HepG2 (cell line): ENCODE results near the gene IL27RA. TPM values are rescaled to one million over a fixed set of nuclear protein-coding genes. Genes with fewer than 3 reads are reported as not detected.

Source experiments
- ATAD3A ChIP-seq: sonication (generic); formaldehyde crosslinking; IDR thresholded peaks from 2 replicates; pipeline ENCODE4 v1.4.0; 2020; ENCODE audit warnings: missing genetic modification reagents
- DMAP1 ChIP-seq: IDR thresholded peaks from 2 replicates; pipeline ENCODE4 v1.6.1; 2016
- IRF1 ChIP-seq: sonication (generic); formaldehyde crosslinking; IDR thresholded peaks from 2 replicates; pipeline ENCODE4 v1.4.0; 2020; ENCODE audit warnings: low read depth, mild to moderate bottlenecking, missing genetic modification reagents
- KIAA2018 ChIP-seq: sonication (generic); formaldehyde crosslinking; IDR thresholded peaks from 2 replicates; pipeline ENCODE4 v1.5.0; 2020; ENCODE audit warnings: mild to moderate bottlenecking, missing genetic modification reagents, borderline replicate concordance
- LRRFIP1 ChIP-seq: sonication (generic); formaldehyde crosslinking; conservative IDR thresholded peaks from 2 replicates; pipeline ENCODE4 v1.4.0; 2020; ENCODE audit warnings: missing genetic modification reagents
- RXRA ChIP-seq: sonication (generic); formaldehyde crosslinking; IDR thresholded peaks from 2 replicates; pipeline ENCODE4 v1.5.1; 2020; ENCODE audit warnings: missing genetic modification reagents
- SAFB2 ChIP-seq: sonication (generic); formaldehyde crosslinking; IDR thresholded peaks from 2 replicates; pipeline ENCODE4 v1.5.1; 2020; ENCODE audit warnings: missing genetic modification reagents, low read depth, mild to moderate bottlenecking, borderline replicate concordance
- SIN3A ChIP-seq: IDR thresholded peaks from 2 replicates; pipeline ENCODE4 v1.6.1; 2011; ENCODE audit warnings: low read depth, mild to moderate bottlenecking, control low read depth, low read length, borderline replicate concordance
- TARDBP ChIP-seq: sonication (generic); formaldehyde crosslinking; IDR thresholded peaks from 2 replicates; pipeline ENCODE4 v1.8.0; 2022; ENCODE audit warnings: mild to moderate bottlenecking, missing genetic modification reagents
- TBP ChIP-seq: sonication (generic); formaldehyde crosslinking; IDR thresholded peaks from 2 replicates; pipeline ENCODE4 v1.5.0; 2020; ENCODE audit warnings: missing genetic modification reagents
- THYN1 ChIP-seq: sonication (generic); formaldehyde crosslinking; IDR thresholded peaks from 2 replicates; pipeline ENCODE4 v1.8.1; 2023; ENCODE audit warnings: low read depth, mild to moderate bottlenecking, moderate library complexity, missing genetic modification reagents, borderline replicate concordance
- ZBTB44 ChIP-seq: sonication (generic); formaldehyde crosslinking; IDR thresholded peaks from 2 replicates; pipeline ENCODE4 v1.4.0; 2020; ENCODE audit warnings: missing genetic modification reagents
- ZNF256 ChIP-seq: sonication (generic); formaldehyde crosslinking; conservative IDR thresholded peaks from 2 replicates; pipeline ENCODE4 v1.4.0; 2020; ENCODE audit warnings: missing genetic modification reagents
- ZNF264 ChIP-seq: sonication (generic); formaldehyde crosslinking; IDR thresholded peaks from 2 replicates; pipeline ENCODE4 v1.4.0; 2020; ENCODE audit warnings: missing genetic modification reagents
- ZNF460 ChIP-seq: sonication (generic); formaldehyde crosslinking; IDR thresholded peaks from 2 replicates; pipeline ENCODE4 v1.5.1; 2020; ENCODE audit warnings: missing genetic modification reagents, mild to moderate bottlenecking, borderline replicate concordance
- ZNF614 ChIP-seq: IDR thresholded peaks from 2 replicates; pipeline ENCODE4 v1.6.1; 2018; ENCODE audit warnings: missing biosample characterization, missing genetic modification reagents, inconsistent platforms, borderline replicate concordance
- ZNF678 ChIP-seq: sonication (generic); formaldehyde crosslinking; IDR thresholded peaks from 2 replicates; pipeline ENCODE4 v1.4.0; 2020; ENCODE audit warnings: mild to moderate bottlenecking, missing genetic modification reagents
- polyA plus RNA-seq, 8 experiments: library from polyadenylated mRNA; depleted of rRNA in 3 of 8; stranded (reverse) in 7 of 8; unstranded in 1 of 8; fragments of >200 nt; fragmentation: Illumina TruSeq in 4 of 8; extraction: Trizol in 4 of 8; gene quantifications; 2 replicates each; pipeline versions ENCODE4 v1.2.1 to v1.2.3, GENCODE V29; 2011 to 2016; ENCODE audit warnings: low read depth in 4 of 8, missing spikeins in 1 of 8, mixed read lengths in 1 of 8; ENCODE audit not compliant: insufficient read depth in 1 of 8
- total RNA-seq, 5 experiments: library from RNA; depleted of rRNA; stranded (reverse); fragments of >200 nt; fragmentation: Illumina TruSeq; extraction: Trizol; gene quantifications; 2 replicates each; pipeline ENCODE4 v1.2.3, GENCODE V29; 2016; ENCODE audit warnings: low read depth in 1 of 5

Gene IL27RA
- total and polyA plus RNA-seq, 2 of the 13 experiments (the other 11 are each of a cell fraction or from before 2014, with no cell fraction given) = 3.5 to 8.1 TPM

GRCh38 chr19:14061081-14061749, 29.7 kb downstream of the IL27RA start (continued):
- TF ChIP-seq ZNF264 (CRISPR knock-in tag) (no peak), ZNF614 (no peak), RXRA (CRISPR knock-in tag) (peak; percentile 70; the same call in 1 of the 2 replicates), KIAA2018 (CRISPR knock-in tag) (no peak), ZNF678 (CRISPR knock-in tag) (no peak), SAFB2 (no peak), IRF1 (CRISPR knock-in tag) (no peak), ZNF256 (CRISPR knock-in tag) (no peak), LRRFIP1 (CRISPR knock-in tag) (no peak), ZNF460 (CRISPR knock-in tag) (peak; percentile 6; the same call in 1 of the 2 replicates), DMAP1 (CRISPR knock-in tag) (no peak), THYN1 (CRISPR knock-in tag) (no peak), ZBTB44 (CRISPR knock-in tag) (no peak), TBP (CRISPR knock-in tag) (no peak), ATAD3A (CRISPR knock-in tag) (no peak), TARDBP (CRISPR knock-in tag) (0 out of 2 replicates have a peak, but pooled peaks have one; percentile 27), SIN3A (peak; percentile 47; the same call in 1 of the 2 replicates)
